Suprapubic skin (tissue), 3 donors: ENCODE results near the gene CLEC1B.

ENCODE experiments used
- POLR2AphosphoS5 ChIP-seq, 3 donors: sonication (generic); formaldehyde crosslinking; IDR thresholded peaks; one replicate each; pipeline ENCODE4 v1.6.1; 2017; ENCODE audit warnings: antibody characterized with exemption in 3 of 3
- TF ChIP-seq, protein P1 (sequence below), 2 donors: fragments of 200-600 bp in 1 of 2; fragments of 450-650 bp in 1 of 2; sonication (generic) in 1 of 2; IDR thresholded peaks; one replicate each; pipeline ENCODE4 v1.5.1; 2016 to 2019; ENCODE audit warnings: antibody characterized with exemption in 2 of 2, mild to moderate bottlenecking in 1 of 2, moderate library complexity in 1 of 2

DNA sequence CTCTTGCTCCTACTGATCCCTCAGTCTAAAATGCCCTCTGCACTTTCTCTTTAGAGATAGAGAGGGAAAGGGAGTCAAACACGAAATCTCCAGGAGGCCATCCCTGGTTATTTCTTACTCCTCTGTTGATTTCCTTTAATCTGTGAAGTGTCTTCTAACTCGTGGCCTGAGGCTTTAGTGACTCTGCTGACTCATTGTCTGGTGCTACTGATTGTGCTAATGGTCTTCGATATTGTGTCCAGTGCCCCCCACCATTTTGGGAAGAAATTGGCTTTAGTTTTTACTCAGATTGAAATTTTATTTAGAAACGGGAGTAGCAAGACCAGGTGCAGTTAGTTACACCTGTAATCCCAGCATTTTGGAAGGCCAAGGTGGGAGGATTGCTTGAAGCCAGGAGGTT, 32.4 kb upstream of the CLEC1B start:
- TF ChIP-seq, protein P1, sequence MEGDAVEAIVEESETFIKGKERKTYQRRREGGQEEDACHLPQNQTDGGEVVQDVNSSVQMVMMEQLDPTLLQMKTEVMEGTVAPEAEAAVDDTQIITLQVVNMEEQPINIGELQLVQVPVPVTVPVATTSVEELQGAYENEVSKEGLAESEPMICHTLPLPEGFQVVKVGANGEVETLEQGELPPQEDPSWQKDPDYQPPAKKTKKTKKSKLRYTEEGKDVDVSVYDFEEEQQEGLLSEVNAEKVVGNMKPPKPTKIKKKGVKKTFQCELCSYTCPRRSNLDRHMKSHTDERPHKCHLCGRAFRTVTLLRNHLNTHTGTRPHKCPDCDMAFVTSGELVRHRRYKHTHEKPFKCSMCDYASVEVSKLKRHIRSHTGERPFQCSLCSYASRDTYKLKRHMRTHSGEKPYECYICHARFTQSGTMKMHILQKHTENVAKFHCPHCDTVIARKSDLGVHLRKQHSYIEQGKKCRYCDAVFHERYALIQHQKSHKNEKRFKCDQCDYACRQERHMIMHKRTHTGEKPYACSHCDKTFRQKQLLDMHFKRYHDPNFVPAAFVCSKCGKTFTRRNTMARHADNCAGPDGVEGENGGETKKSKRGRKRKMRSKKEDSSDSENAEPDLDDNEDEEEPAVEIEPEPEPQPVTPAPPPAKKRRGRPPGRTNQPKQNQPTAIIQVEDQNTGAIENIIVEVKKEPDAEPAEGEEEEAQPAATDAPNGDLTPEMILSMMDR (IDR thresholded peaks at IDR 0.05) = no peak
- no peak for TF ChIP-seq POLR2AphosphoS5 (IDR thresholded peaks at IDR 0.05)
